HepG2 (cell line): Measurements from ENCODE around the gene CYP27B1. TPM values are rescaled to one million over a fixed set of nuclear protein-coding genes. Genes with fewer than 3 reads are reported as not detected.

Experiments used
- ARNT ChIP-seq: fragments of 450-650 bp; IDR thresholded peaks from 2 replicates; pipeline ENCODE4 v1.6.1; 2017
- ATM ChIP-seq: fragments of 450-650 bp; IDR thresholded peaks from 2 replicates; pipeline ENCODE4 v1.7.1; 2017; ENCODE audit warnings: mild to moderate bottlenecking, borderline replicate concordance
- HDAC1 ChIP-seq: sonication (generic); formaldehyde crosslinking; IDR thresholded peaks from 2 replicates; pipeline ENCODE4 v1.5.1; 2020; ENCODE audit warnings: mild to moderate bottlenecking, missing genetic modification reagents
- KMT2B ChIP-seq: IDR thresholded peaks from 2 replicates; pipeline ENCODE4 v1.6.1; 2016; ENCODE audit warnings: missing genetic modification reagents, missing compliant biosample characterization
- MZF1 ChIP-seq: sonication (generic); formaldehyde crosslinking; IDR thresholded peaks from 2 replicates; pipeline ENCODE4 v1.8.1; 2023; ENCODE audit warnings: mild to moderate bottlenecking, missing genetic modification reagents, borderline replicate concordance
- NFYB ChIP-seq: sonication (generic); formaldehyde crosslinking; IDR thresholded peaks from 2 replicates; pipeline ENCODE4 v1.4.0; 2020; ENCODE audit warnings: missing genetic modification reagents
- RXRA ChIP-seq: sonication (generic); formaldehyde crosslinking; IDR thresholded peaks from 2 replicates; pipeline ENCODE4 v1.5.1; 2020; ENCODE audit warnings: missing genetic modification reagents
- SAP130 ChIP-seq: IDR thresholded peaks from 2 replicates; pipeline ENCODE4 v1.6.1; 2016; ENCODE audit warnings: low read depth
- SMC3 ChIP-seq: IDR thresholded peaks from 2 replicates; pipeline ENCODE4 v1.6.1; 2011; ENCODE audit warnings: low read length, improper control_type of control experiment
- TEAD3 ChIP-seq: optimal IDR thresholded peaks from 2 replicates; pipeline ENCODE3; 2016; ENCODE audit warnings: borderline replicate concordance
- TRIM24 ChIP-seq: sonication (generic); formaldehyde crosslinking; IDR thresholded peaks from 2 replicates; pipeline ENCODE4 v1.8.0; 2022; ENCODE audit warnings: mild to moderate bottlenecking, missing genetic modification reagents
- ZFP41 ChIP-seq: sonication (generic); formaldehyde crosslinking; IDR thresholded peaks from 2 replicates; pipeline ENCODE4 v1.4.0; 2020; ENCODE audit warnings: mild to moderate bottlenecking, missing genetic modification reagents, borderline replicate concordance
- ZFP62 ChIP-seq: sonication (generic); formaldehyde crosslinking; IDR thresholded peaks from 2 replicates; pipeline ENCODE4 v1.4.0; 2020; ENCODE audit warnings: missing genetic modification reagents
- ZNF292 ChIP-seq: sonication (generic); formaldehyde crosslinking; IDR thresholded peaks from 2 replicates; pipeline ENCODE4 v1.8.1; 2022; ENCODE audit warnings: mild to moderate bottlenecking, low read depth, missing genetic modification reagents, borderline replicate concordance
- ZNF335 ChIP-seq: sonication (generic); formaldehyde crosslinking; IDR thresholded peaks from 2 replicates; pipeline ENCODE4 v1.4.0; 2020; ENCODE audit warnings: missing genetic modification reagents
- ZNF7 ChIP-seq: IDR thresholded peaks from 2 replicates; pipeline ENCODE4 v1.6.1; 2016; ENCODE audit warnings: missing biosample characterization, missing genetic modification reagents
- ZNF713 ChIP-seq: sonication (generic); formaldehyde crosslinking; IDR thresholded peaks from 2 replicates; pipeline ENCODE4 v1.4.0; 2020; ENCODE audit warnings: mild to moderate bottlenecking, missing genetic modification reagents
- ZNF782 ChIP-seq: sonication (generic); formaldehyde crosslinking; IDR thresholded peaks from 2 replicates; pipeline ENCODE4 v1.4.0; 2020; ENCODE audit warnings: missing genetic modification reagents, mild to moderate bottlenecking, borderline replicate concordance
- polyA plus RNA-seq, 8 experiments: library from polyadenylated mRNA; depleted of rRNA in 3 of 8; stranded (reverse) in 7 of 8; unstranded in 1 of 8; fragments of >200 nt; fragmentation: Illumina TruSeq in 4 of 8; extraction: Trizol in 4 of 8; gene quantifications; 2 replicates each; pipeline versions ENCODE4 v1.2.1 to v1.2.3, GENCODE V29; 2011 to 2016; ENCODE audit warnings: low read depth in 4 of 8, missing spikeins in 1 of 8, mixed read lengths in 1 of 8; ENCODE audit not compliant: insufficient read depth in 1 of 8
- total RNA-seq, 5 experiments: library from RNA; depleted of rRNA; stranded (reverse); fragments of >200 nt; fragmentation: Illumina TruSeq; extraction: Trizol; gene quantifications; 2 replicates each; pipeline ENCODE4 v1.2.3, GENCODE V29; 2016; ENCODE audit warnings: low read depth in 1 of 5
- TF ChIP-seq, protein P1 (sequence below): sonication (generic); formaldehyde crosslinking; IDR thresholded peaks from 2 replicates; pipeline ENCODE4 v1.5.0; 2020; ENCODE audit warnings: missing genetic modification reagents
- TF ChIP-seq, protein P2 (sequence below), 2 experiments: IDR thresholded peaks; 2 replicates each; pipeline ENCODE4 v1.6.1; 2011 to 2012; ENCODE audit warnings: low read length in 2 of 2, borderline replicate concordance in 1 of 2, low read depth in 1 of 2, mild to moderate bottlenecking in 1 of 2, moderate library complexity in 1 of 2
- TF ChIP-seq, protein P3 (sequence below): sonication (generic); formaldehyde crosslinking; IDR thresholded peaks from 2 replicates; pipeline ENCODE4 v1.4.0; 2020; ENCODE audit warnings: missing genetic modification reagents, mild to moderate bottlenecking, borderline replicate concordance

The CYP27B1 gene
- total and polyA plus RNA-seq, 2 of the 13 experiments (the other 11 are each of a cell fraction or from before 2014, with no cell fraction given): 2.3 to 3.0 TPM

DNA sequence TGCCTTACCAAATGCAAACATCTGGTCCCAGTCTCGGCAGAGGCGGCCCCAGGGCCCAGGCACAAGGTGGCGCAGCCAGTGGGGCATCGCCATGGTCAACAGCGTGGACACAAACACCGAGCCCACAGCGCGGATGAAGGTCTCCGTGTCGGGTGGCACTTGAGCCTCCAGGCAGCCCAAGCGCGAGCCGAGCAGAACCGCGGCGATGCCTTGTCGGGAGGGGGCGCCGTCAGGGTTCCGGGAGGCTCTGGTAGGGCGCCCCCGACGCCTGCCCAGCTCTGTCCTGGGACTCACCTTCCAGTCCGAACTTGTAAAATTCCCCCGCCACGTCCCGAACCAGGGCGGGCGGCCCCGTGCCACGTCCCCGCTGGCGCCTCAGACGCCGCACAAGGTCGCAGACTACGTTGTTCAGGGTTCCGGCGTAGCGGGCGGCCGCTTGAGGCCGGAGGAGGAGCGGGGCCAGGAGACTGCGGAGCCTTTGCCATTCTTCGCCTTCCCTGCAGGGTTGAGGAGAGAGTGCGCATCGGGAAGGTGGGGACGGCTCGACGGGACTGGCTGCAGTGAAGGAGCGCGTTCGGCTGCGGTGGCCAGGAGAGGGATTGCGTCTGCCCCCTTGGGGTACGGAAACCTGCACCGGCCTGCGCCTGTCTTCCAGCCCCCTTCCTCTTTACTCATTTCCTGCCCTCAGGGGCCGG is 1.7 kb downstream of the CYP27B1 start (continued):
- TF ChIP-seq HDAC1 (CRISPR knock-in tag) (peak; percentile 39; the same call in 1 of the 2 replicates), SMC3 (no peak), SAP130 (CRISPR knock-in tag) (peak; percentile 52), TRIM24 (no peak), MZF1 (CRISPR knock-in tag) (0 out of 2 replicates have a peak, but pooled peaks have one; percentile 27), ZNF782 (CRISPR knock-in tag) (no peak), ATM (no peak), ZFP62 (no peak), ZNF7 (CRISPR knock-in tag) (no peak), NFYB (no peak), ARNT (no peak), ZFP41 (no peak; the same call in 1 of the 2 replicates), ZNF335 (CRISPR knock-in tag) (no peak), TEAD3 (no peak), ZNF713 (CRISPR knock-in tag) (no peak), RXRA (CRISPR knock-in tag) (peak; percentile 50; the same call in 1 of the 2 replicates), KMT2B (CRISPR knock-in tag) (no peak), ZNF292 (CRISPR knock-in tag) (0 out of 2 replicates have a peak, but pooled peaks have one; percentile 43)
- TF ChIP-seq, protein P1, sequence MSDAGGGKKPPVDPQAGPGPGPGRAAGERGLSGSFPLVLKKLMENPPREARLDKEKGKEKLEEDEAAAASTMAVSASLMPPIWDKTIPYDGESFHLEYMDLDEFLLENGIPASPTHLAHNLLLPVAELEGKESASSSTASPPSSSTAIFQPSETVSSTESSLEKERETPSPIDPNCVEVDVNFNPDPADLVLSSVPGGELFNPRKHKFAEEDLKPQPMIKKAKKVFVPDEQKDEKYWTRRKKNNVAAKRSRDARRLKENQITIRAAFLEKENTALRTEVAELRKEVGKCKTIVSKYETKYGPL: no peak; the same call in 1 of the 2 replicates
- TF ChIP-seq, protein P2, sequence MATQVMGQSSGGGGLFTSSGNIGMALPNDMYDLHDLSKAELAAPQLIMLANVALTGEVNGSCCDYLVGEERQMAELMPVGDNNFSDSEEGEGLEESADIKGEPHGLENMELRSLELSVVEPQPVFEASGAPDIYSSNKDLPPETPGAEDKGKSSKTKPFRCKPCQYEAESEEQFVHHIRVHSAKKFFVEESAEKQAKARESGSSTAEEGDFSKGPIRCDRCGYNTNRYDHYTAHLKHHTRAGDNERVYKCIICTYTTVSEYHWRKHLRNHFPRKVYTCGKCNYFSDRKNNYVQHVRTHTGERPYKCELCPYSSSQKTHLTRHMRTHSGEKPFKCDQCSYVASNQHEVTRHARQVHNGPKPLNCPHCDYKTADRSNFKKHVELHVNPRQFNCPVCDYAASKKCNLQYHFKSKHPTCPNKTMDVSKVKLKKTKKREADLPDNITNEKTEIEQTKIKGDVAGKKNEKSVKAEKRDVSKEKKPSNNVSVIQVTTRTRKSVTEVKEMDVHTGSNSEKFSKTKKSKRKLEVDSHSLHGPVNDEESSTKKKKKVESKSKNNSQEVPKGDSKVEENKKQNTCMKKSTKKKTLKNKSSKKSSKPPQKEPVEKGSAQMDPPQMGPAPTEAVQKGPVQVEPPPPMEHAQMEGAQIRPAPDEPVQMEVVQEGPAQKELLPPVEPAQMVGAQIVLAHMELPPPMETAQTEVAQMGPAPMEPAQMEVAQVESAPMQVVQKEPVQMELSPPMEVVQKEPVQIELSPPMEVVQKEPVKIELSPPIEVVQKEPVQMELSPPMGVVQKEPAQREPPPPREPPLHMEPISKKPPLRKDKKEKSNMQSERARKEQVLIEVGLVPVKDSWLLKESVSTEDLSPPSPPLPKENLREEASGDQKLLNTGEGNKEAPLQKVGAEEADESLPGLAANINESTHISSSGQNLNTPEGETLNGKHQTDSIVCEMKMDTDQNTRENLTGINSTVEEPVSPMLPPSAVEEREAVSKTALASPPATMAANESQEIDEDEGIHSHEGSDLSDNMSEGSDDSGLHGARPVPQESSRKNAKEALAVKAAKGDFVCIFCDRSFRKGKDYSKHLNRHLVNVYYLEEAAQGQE (IDR thresholded peaks at IDR 0.05; ENCODE audit: borderline replicate concordance in 1 of 2, low read depth in 1 of 2, low read length in 2 of 2): no peak
- TF ChIP-seq, protein P3, sequence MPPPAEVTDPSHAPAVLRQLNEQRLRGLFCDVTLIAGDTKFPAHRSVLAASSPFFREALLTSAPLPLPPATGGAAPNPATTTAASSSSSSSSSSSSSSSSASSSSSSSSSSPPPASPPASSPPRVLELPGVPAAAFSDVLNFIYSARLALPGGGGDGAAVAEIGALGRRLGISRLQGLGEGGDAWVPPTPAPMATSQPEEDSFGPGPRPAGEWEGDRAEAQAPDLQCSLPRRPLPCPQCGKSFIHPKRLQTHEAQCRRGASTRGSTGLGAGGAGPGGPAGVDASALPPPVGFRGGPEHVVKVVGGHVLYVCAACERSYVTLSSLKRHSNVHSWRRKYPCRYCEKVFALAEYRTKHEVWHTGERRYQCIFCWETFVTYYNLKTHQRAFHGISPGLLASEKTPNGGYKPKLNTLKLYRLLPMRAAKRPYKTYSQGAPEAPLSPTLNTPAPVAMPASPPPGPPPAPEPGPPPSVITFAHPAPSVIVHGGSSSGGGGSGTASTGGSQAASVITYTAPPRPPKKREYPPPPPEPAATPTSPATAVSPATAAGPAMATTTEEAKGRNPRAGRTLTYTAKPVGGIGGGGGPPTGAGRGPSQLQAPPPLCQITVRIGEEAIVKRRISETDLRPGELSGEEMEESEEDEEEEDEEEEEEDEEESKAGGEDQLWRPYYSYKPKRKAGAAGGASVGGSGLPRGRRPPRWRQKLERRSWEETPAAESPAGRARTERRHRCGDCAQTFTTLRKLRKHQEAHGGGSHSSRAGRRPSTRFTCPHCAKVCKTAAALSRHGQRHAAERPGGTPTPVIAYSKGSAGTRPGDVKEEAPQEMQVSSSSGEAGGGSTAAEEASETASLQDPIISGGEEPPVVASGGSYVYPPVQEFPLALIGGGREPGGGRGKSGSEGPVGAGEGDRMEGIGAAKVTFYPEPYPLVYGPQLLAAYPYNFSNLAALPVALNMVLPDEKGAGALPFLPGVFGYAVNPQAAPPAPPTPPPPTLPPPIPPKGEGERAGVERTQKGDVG: no peak; the same call in 1 of the 2 replicates
